Activated naive CD4-positive, alpha-beta T cell treated with anti-CD3 and anti-CD28 coated beads, Interleukin-2, amount 50 U/mL, for 24 hours (primary cell): Measurements from ENCODE around the gene DHX9.
"Not testable (repeated sequence)": the region's sequence is repeated elsewhere in the genome, so short reads cannot be mapped to it uniquely, and the experiment has no call there.

Experiments
- H3K27ac Mint-ChIP-seq: one replicate; pipeline ENCODE4 v1.8.0; 2021; ENCODE audit warnings: mild to moderate bottlenecking, mixed read lengths
- H3K27me3 Mint-ChIP-seq: one replicate; pipeline ENCODE4 v1.8.0; 2021; ENCODE audit warnings: mixed read lengths
- H3K36me3 Mint-ChIP-seq: one replicate; pipeline ENCODE4 v1.8.0; 2021; ENCODE audit warnings: mixed read lengths
- H3K4me1 Mint-ChIP-seq: one replicate; pipeline ENCODE4 v1.8.0; 2021; ENCODE audit warnings: mixed read lengths
- H3K4me3 Mint-ChIP-seq: one replicate; pipeline ENCODE4 v1.8.0; 2021; ENCODE audit warnings: mild to moderate bottlenecking, mixed read lengths
- H3K9me3 Mint-ChIP-seq: one replicate; pipeline ENCODE4 v1.8.0; 2021; ENCODE audit warnings: mixed read lengths

The DHX9 gene

GRCh38 chr1:182901946-182902345, 62.8 kb downstream of the DHX9 start:
- H3K4me3 Mint-ChIP-seq, H3K4me1 Mint-ChIP-seq, H3K27ac Mint-ChIP-seq, H3K9me3 Mint-ChIP-seq, H3K27me3 Mint-ChIP-seq, H3K36me3 Mint-ChIP-seq: not testable (repeated sequence)

- Mint-ChIP-seq H3K4me3 (no peak overlapping the region), H3K9me3 (no peaks in the 10 kb centered on the region), H3K27ac (no peak overlapping the region), H3K36me3 (no peaks in the 10 kb centered on the region), H3K27me3 (no peaks in the 10 kb centered on the region), H3K4me1 (no peaks in the 10 kb centered on the region)
Measured at GRCh38 chr1:182905321-182905720, 66.2 kb downstream of the DHX9 start.

GRCh38 chr1:182909578-182909977, 70.4 kb downstream of the DHX9 start:
- no peaks in the 10 kb centered on the region for H3K4me1 Mint-ChIP-seq
- H3K27ac Mint-ChIP-seq = no peak overlapping the region
- no peaks in the 10 kb centered on the region for H3K9me3 Mint-ChIP-seq
- no peaks in the 10 kb centered on the region for H3K36me3 Mint-ChIP-seq
- H3K4me3 Mint-ChIP-seq = no peak overlapping the region
- H3K27me3 Mint-ChIP-seq = peaks cover 4% of the 10 kb centered on the region

- no peak overlapping the region for H3K27ac Mint-ChIP-seq
- no peaks in the 10 kb centered on the region for H3K4me1 Mint-ChIP-seq
- H3K27me3 Mint-ChIP-seq = peaks cover 5% of the 10 kb centered on the region
- no peaks in the 10 kb centered on the region for H3K36me3 Mint-ChIP-seq
- H3K4me3 Mint-ChIP-seq = no peak overlapping the region
- H3K9me3 Mint-ChIP-seq = no peaks in the 10 kb centered on the region
Measured at GRCh38 chr1:182910143-182910542, 71.0 kb downstream of the DHX9 start.

GRCh38 chr1:182913401-182913800, 74.3 kb downstream of the DHX9 start:
- Mint-ChIP-seq H3K4me1 (no peaks in the 10 kb centered on the region), H3K27me3 (peaks cover 14% of the 10 kb centered on the region), H3K36me3 (no peaks in the 10 kb centered on the region), H3K9me3 (no peaks in the 10 kb centered on the region), H3K27ac (no peak overlapping the region), H3K4me3 (no peak overlapping the region)

- Mint-ChIP-seq H3K9me3 (no peaks in the 10 kb centered on the region), H3K4me1 (no peaks in the 10 kb centered on the region), H3K4me3 (no peak overlapping the region), H3K36me3 (no peaks in the 10 kb centered on the region), H3K27me3 (peaks cover 25% of the 10 kb centered on the region), H3K27ac (no peak overlapping the region)
Measured at GRCh38 chr1:182917378-182917777, 78.2 kb downstream of the DHX9 start.

GRCh38 chr1:182925661-182926060, 86.5 kb downstream of the DHX9 start:
- Mint-ChIP-seq H3K27ac (no peak overlapping the region), H3K4me1 (no peaks in the 10 kb centered on the region), H3K4me3 (no peak overlapping the region), H3K9me3 (no peaks in the 10 kb centered on the region), H3K36me3 (no peaks in the 10 kb centered on the region), H3K27me3 (peaks cover 20% of the 10 kb centered on the region)

- no peak overlapping the region for H3K4me3 Mint-ChIP-seq
- H3K36me3 Mint-ChIP-seq = no peaks in the 10 kb centered on the region
- no peaks in the 10 kb centered on the region for H3K9me3 Mint-ChIP-seq
- no peaks in the 10 kb centered on the region for H3K4me1 Mint-ChIP-seq
- peaks cover 15% of the 10 kb centered on the region for H3K27me3 Mint-ChIP-seq
- no peak overlapping the region for H3K27ac Mint-ChIP-seq
Measured at GRCh38 chr1:182927693-182928433, 88.7 kb downstream of the DHX9 start.

GRCh38 chr1:182930985-182931384, 91.8 kb downstream of the DHX9 start:
- no peaks in the 10 kb centered on the region for H3K36me3 Mint-ChIP-seq
- H3K27ac Mint-ChIP-seq = no peak overlapping the region
- no peaks in the 10 kb centered on the region for H3K4me1 Mint-ChIP-seq
- H3K27me3 Mint-ChIP-seq = peaks cover 19% of the 10 kb centered on the region
- no peak overlapping the region for H3K4me3 Mint-ChIP-seq
- peaks cover 9% of the 10 kb centered on the region for H3K9me3 Mint-ChIP-seq

GRCh38 chr1:182935716-182936115, 96.6 kb downstream of the DHX9 start:
- H3K9me3 Mint-ChIP-seq = peaks cover 18% of the 10 kb centered on the region

More at GRCh38 chr1:182935716-182936115, 96.6 kb downstream of the DHX9 start:
- peaks cover 34% of the 10 kb centered on the region for H3K27me3 Mint-ChIP-seq
- no peak overlapping the region for H3K4me3 Mint-ChIP-seq
- no peaks in the 10 kb centered on the region for H3K4me1 Mint-ChIP-seq
- peaks cover 4% of the 10 kb centered on the region for H3K36me3 Mint-ChIP-seq
- no peak overlapping the region for H3K27ac Mint-ChIP-seq
